Measurements from ENCODE around the gene HECW1.
"Not testable (repeated sequence)": the region's sequence is repeated elsewhere in the genome, so short reads cannot be mapped to it uniquely, and the experiment has no call there.

The HECW1 gene

GRCh38 chr7:43124388-43124787, 11.9 kb downstream of the HECW1 start:
- CTCF ChIA-PET = interaction anchor here (1.3 kb wide), 1 partner anchor 315 kb away, joined by 3 read pairs; no protein-coding TSS in a partner anchor
- DNase-seq (ENCODE audit: extremely low spot score) = no peak
- TF ChIP-seq SP1 (IDR thresholded peaks at IDR 0.05) = no peak
- TF ChIP-seq BHLHE40 (IDR thresholded peaks at IDR 0.05; ENCODE audit: borderline replicate concordance) = no peak
- no peak for TF ChIP-seq L3MBTL2 (conservative IDR thresholded peaks at IDR 0.05)
- no peak for TF ChIP-seq FOXK2 (IDR thresholded peaks at IDR 0.05)
- no peak for TF ChIP-seq CTBP1 (IDR thresholded peaks at IDR 0.05; ENCODE audit: borderline replicate concordance)
- no peak for TF ChIP-seq HDGF (IDR thresholded peaks at IDR 0.05; ENCODE audit: borderline replicate concordance)
- no peak for TF ChIP-seq ZNF384 (IDR thresholded peaks at IDR 0.05)
- TF ChIP-seq FOXA1 (IDR thresholded peaks at IDR 0.05) = no peak
- TF ChIP-seq, protein P1, sequence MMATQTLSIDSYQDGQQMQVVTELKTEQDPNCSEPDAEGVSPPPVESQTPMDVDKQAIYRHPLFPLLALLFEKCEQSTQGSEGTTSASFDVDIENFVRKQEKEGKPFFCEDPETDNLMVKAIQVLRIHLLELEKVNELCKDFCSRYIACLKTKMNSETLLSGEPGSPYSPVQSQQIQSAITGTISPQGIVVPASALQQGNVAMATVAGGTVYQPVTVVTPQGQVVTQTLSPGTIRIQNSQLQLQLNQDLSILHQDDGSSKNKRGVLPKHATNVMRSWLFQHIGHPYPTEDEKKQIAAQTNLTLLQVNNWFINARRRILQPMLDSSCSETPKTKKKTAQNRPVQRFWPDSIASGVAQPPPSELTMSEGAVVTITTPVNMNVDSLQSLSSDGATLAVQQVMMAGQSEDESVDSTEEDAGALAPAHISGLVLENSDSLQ (IDR thresholded peaks at IDR 0.05) = no peak
- TF ChIP-seq FOXM1 (IDR thresholded peaks at IDR 0.05; ENCODE audit: borderline replicate concordance) = no peak
- no peak for TF ChIP-seq NFRKB (IDR thresholded peaks at IDR 0.05)
- no peak for TF ChIP-seq TARDBP (IDR thresholded peaks at IDR 0.05)
- TF ChIP-seq LEF1 (IDR thresholded peaks at IDR 0.05; ENCODE audit: borderline replicate concordance) = no peak
- TF ChIP-seq ELF4 (IDR thresholded peaks at IDR 0.05) = no peak
- POLR2A ChIA-PET = no interaction called here

GRCh38 chr7:43130347-43130746, 17.9 kb downstream of the HECW1 start:
- ChIA-PET CTCF (no interaction called here), POLR2A (no interaction called here)
- TF ChIP-seq HDGF (IDR thresholded peaks at IDR 0.05; ENCODE audit: borderline replicate concordance) (no peak), CTBP1 (IDR thresholded peaks at IDR 0.05; ENCODE audit: borderline replicate concordance) (no peak), SP1 (IDR thresholded peaks at IDR 0.05) (no peak), TARDBP (IDR thresholded peaks at IDR 0.05) (no peak), ELF4 (IDR thresholded peaks at IDR 0.05) (no peak), ARNT (IDR thresholded peaks at IDR 0.05) (no peak), FOXK2 (IDR thresholded peaks at IDR 0.05) (no peak), SUZ12 (IDR thresholded peaks at IDR 0.05) (no peak), BHLHE40 (IDR thresholded peaks at IDR 0.05; ENCODE audit: borderline replicate concordance) (no peak), ZNF384 (IDR thresholded peaks at IDR 0.05) (no peak), L3MBTL2 (conservative IDR thresholded peaks at IDR 0.05) (no peak), LEF1 (IDR thresholded peaks at IDR 0.05; ENCODE audit: borderline replicate concordance) (no peak), NFRKB (IDR thresholded peaks at IDR 0.05) (no peak), FOXM1 (IDR thresholded peaks at IDR 0.05; ENCODE audit: borderline replicate concordance) (no peak), FOXA1 (IDR thresholded peaks at IDR 0.05) (no peak)
- TF ChIP-seq, protein P1 (IDR thresholded peaks at IDR 0.05) = no peak
- no peak for DNase-seq (ENCODE audit: extremely low spot score)

DNA sequence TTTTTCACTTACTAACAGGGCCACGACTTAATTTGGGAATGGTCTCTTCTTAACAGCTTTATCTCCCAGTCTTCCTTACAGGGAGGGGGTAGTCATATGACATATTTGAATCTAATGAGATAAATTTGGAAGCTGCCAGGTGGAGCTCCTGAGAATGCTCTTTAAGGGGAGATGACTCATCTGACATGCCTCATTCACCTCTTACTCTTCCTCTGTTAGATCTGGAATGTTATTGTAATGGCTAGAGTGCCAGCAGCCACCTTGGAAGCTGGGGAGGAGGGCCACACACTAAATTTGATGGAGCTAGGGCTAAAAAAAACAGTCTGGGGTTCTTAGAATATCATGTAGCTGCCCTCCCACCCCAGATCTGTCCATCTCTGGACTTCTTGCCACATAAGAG, 22.7 kb downstream of the HECW1 start:
- DNase-seq (ENCODE audit: extremely low spot score) = no peak
- CTCF ChIA-PET = interaction anchor here (0.5 to 0.6 kb wide), 2 partner anchors 104 to 126 kb away, joined by 4 to 10 read pairs; no protein-coding TSS in a partner anchor
- POLR2A ChIA-PET = no interaction called here
- TF ChIP-seq L3MBTL2 (conservative IDR thresholded peaks at IDR 0.05) (no peak), ELF4 (IDR thresholded peaks at IDR 0.05) (no peak), NFRKB (IDR thresholded peaks at IDR 0.05) (no peak), FOXM1 (IDR thresholded peaks at IDR 0.05; ENCODE audit: borderline replicate concordance) (no peak), SUZ12 (IDR thresholded peaks at IDR 0.05) (no peak), FOXK2 (IDR thresholded peaks at IDR 0.05) (no peak), ARNT (IDR thresholded peaks at IDR 0.05) (no peak), HDGF (IDR thresholded peaks at IDR 0.05; ENCODE audit: borderline replicate concordance) (no peak), FOXA1 (IDR thresholded peaks at IDR 0.05) (no peak), CTBP1 (IDR thresholded peaks at IDR 0.05; ENCODE audit: borderline replicate concordance) (no peak), BHLHE40 (IDR thresholded peaks at IDR 0.05; ENCODE audit: borderline replicate concordance) (no peak), LEF1 (IDR thresholded peaks at IDR 0.05; ENCODE audit: borderline replicate concordance) (no peak), ZNF384 (IDR thresholded peaks at IDR 0.05) (no peak), TARDBP (IDR thresholded peaks at IDR 0.05) (no peak), SP1 (IDR thresholded peaks at IDR 0.05) (no peak)
- TF ChIP-seq, protein P1 (IDR thresholded peaks at IDR 0.05) = no peak

GRCh38 chr7:43136064-43136463, 23.6 kb downstream of the HECW1 start:
- no peak for DNase-seq (ENCODE audit: extremely low spot score)
- ChIA-PET POLR2A (no interaction called here), CTCF (interaction anchor here (0.6 kb wide), 1 partner anchor 103 kb away, joined by 10 read pairs; no protein-coding TSS in a partner anchor)
- no peak for TF ChIP-seq HDGF (IDR thresholded peaks at IDR 0.05; ENCODE audit: borderline replicate concordance)
- TF ChIP-seq L3MBTL2 (conservative IDR thresholded peaks at IDR 0.05) = no peak
- TF ChIP-seq FOXK2 (IDR thresholded peaks at IDR 0.05) = no peak
- no peak for TF ChIP-seq FOXA1 (IDR thresholded peaks at IDR 0.05)
- no peak for TF ChIP-seq ZNF384 (IDR thresholded peaks at IDR 0.05)
- no peak for TF ChIP-seq LEF1 (IDR thresholded peaks at IDR 0.05; ENCODE audit: borderline replicate concordance)
- TF ChIP-seq ARNT (IDR thresholded peaks at IDR 0.05) = no peak
- no peak for TF ChIP-seq FOXM1 (IDR thresholded peaks at IDR 0.05; ENCODE audit: borderline replicate concordance)
- TF ChIP-seq CTBP1 (IDR thresholded peaks at IDR 0.05; ENCODE audit: borderline replicate concordance) = no peak
- TF ChIP-seq, protein P1 (IDR thresholded peaks at IDR 0.05) = no peak
- TF ChIP-seq BHLHE40 (IDR thresholded peaks at IDR 0.05; ENCODE audit: borderline replicate concordance) = no peak
- TF ChIP-seq NFRKB (IDR thresholded peaks at IDR 0.05) = no peak
- TF ChIP-seq SP1 (IDR thresholded peaks at IDR 0.05) = no peak
- no peak for TF ChIP-seq TARDBP (IDR thresholded peaks at IDR 0.05)

DNA sequence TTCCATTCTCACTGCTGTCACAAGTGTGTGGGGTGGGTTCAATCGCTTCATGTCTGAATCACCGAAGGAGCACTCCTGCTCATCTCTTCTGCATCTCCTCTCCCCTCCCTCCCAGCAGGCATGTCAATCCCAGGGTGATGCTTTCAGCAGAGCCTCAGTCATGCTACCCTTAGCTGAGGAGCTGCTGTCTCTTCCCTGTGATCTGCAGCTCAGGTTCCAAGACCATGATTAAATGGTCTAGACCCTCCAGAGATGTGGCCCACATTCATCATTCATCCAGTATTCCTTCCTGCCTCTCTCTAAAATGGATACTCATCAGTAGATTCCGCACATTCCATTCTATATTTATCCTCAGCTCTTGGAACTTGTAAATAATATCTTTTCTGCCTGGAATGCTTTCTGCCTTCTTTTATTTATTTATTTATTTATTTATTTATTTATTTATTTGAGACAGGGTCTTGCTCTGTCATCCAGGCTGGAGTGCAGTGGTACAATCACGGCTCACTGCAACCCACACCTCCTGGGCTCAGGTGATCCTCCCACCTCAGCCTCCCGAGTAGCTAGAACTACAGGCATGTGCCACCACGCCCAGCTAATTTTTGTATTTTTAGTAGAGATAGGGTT, 24.8 kb downstream of the HECW1 start:
- DNase-seq (ENCODE audit: extremely low spot score); CTCF ChIA-PET; POLR2A ChIA-PET: not testable (repeated sequence)

All from HEK293T (cell line).